Measurements from ENCODE around the gene MAD1L1. TPM values are rescaled to one million over a fixed set of nuclear protein-coding genes. Genes with fewer than 3 reads are reported as not detected.
A peak's percentile ranks its signal among the peaks of the same experiment; 100 is the strongest.

MAD1L1 gene
- total RNA-seq, 1 experiment from 2014 or later = 46.7 TPM

- BruUV-seq (replicated peaks) = no TSS peak
- no peaks in the 10 kb centered on the region for H3K36me3 ChIP-seq (ENCODE audit: insufficient read depth, low read length, poor library complexity, severe bottlenecking)
- no peaks in the 10 kb centered on the region for H3K9me3 ChIP-seq (ENCODE audit: low read depth, low read length, poor library complexity, severe bottlenecking)
- TF ChIP-seq CTCF (conservative IDR thresholded peaks at IDR 0.05; ENCODE audit: low read depth, low read length) = no peak
- TF ChIP-seq EZH2 (IDR thresholded peaks at IDR 0.05; ENCODE audit: borderline replicate concordance, low read depth, low read length, poor library complexity, severe bottlenecking) = no peak
- ChIA-PET POLR2A (ENCODE audit: low non-redundant PET) (no interaction called here), CTCF (no interaction called here)
- H3K4me1 ChIP-seq (ENCODE audit: insufficient read depth, low read length, poor library complexity, severe bottlenecking) = peaks cover 19% of the 10 kb centered on the region
- no peak overlapping the region for H3K27ac ChIP-seq (ENCODE audit: low read depth, low read length, poor library complexity, severe bottlenecking)
- DNase-seq (ENCODE audit: low spot score) = peak; percentile 23
- H3K4me3 ChIP-seq (ENCODE audit: low read depth, low read length, poor library complexity, severe bottlenecking) = no peak overlapping the region
- no peaks in the 10 kb centered on the region for H3K27me3 ChIP-seq (replicated peaks; ENCODE audit: insufficient read depth, low read depth, low read length, poor library complexity)
- intact Hi-C loops (cut with micrococcal nuclease; ENCODE audit: unreplicated experiment) = no loop called here
Observed at GRCh38 chr7:1811850-1812508, 420.8 kb downstream of the MAD1L1 start.

- TF ChIP-seq CTCF (conservative IDR thresholded peaks at IDR 0.05; ENCODE audit: low read depth, low read length) (no peak), EZH2 (IDR thresholded peaks at IDR 0.05; ENCODE audit: borderline replicate concordance, low read depth, low read length, poor library complexity, severe bottlenecking) (no peak)
- no peak overlapping the region for H3K27ac ChIP-seq (ENCODE audit: low read depth, low read length, poor library complexity, severe bottlenecking)
- no TSS peak for BruUV-seq (replicated peaks)
- intact Hi-C loops (cut with micrococcal nuclease; ENCODE audit: unreplicated experiment) = no loop called here
- H3K4me3 ChIP-seq (ENCODE audit: low read depth, low read length, poor library complexity, severe bottlenecking) = no peak overlapping the region
- CTCF ChIA-PET = no interaction called here
- peaks cover 19% of the 10 kb centered on the region for H3K4me1 ChIP-seq (ENCODE audit: insufficient read depth, low read length, poor library complexity, severe bottlenecking)
- POLR2A ChIA-PET (ENCODE audit: low non-redundant PET) = no interaction called here
- no peak for DNase-seq (ENCODE audit: low spot score)
- H3K36me3 ChIP-seq (ENCODE audit: insufficient read depth, low read length, poor library complexity, severe bottlenecking) = no peaks in the 10 kb centered on the region
- H3K27me3 ChIP-seq (replicated peaks; ENCODE audit: insufficient read depth, low read depth, low read length, poor library complexity) = no peaks in the 10 kb centered on the region
- H3K9me3 ChIP-seq (ENCODE audit: low read depth, low read length, poor library complexity, severe bottlenecking) = no peaks in the 10 kb centered on the region
Observed at GRCh38 chr7:1810961-1811849, 421.5 kb downstream of the MAD1L1 start.

- no peak for DNase-seq (ENCODE audit: low spot score)
- POLR2A ChIA-PET (ENCODE audit: low non-redundant PET) = no interaction called here
- no peak overlapping the region for H3K27ac ChIP-seq (ENCODE audit: low read depth, low read length, poor library complexity, severe bottlenecking)
- no peaks in the 10 kb centered on the region for H3K9me3 ChIP-seq (ENCODE audit: low read depth, low read length, poor library complexity, severe bottlenecking)
- H3K4me1 ChIP-seq (ENCODE audit: insufficient read depth, low read length, poor library complexity, severe bottlenecking) = peaks cover 19% of the 10 kb centered on the region
- H3K27me3 ChIP-seq (replicated peaks; ENCODE audit: insufficient read depth, low read depth, low read length, poor library complexity) = no peaks in the 10 kb centered on the region
- CTCF ChIA-PET = no interaction called here
- H3K36me3 ChIP-seq (ENCODE audit: insufficient read depth, low read length, poor library complexity, severe bottlenecking) = no peaks in the 10 kb centered on the region
- no TSS peak for BruUV-seq (replicated peaks)
- intact Hi-C loops (cut with micrococcal nuclease; ENCODE audit: unreplicated experiment) = no loop called here
- no peak overlapping the region for H3K4me3 ChIP-seq (ENCODE audit: low read depth, low read length, poor library complexity, severe bottlenecking)
- TF ChIP-seq EZH2 (IDR thresholded peaks at IDR 0.05; ENCODE audit: borderline replicate concordance, low read depth, low read length, poor library complexity, severe bottlenecking) = no peak
- no peak for TF ChIP-seq CTCF (conservative IDR thresholded peaks at IDR 0.05; ENCODE audit: low read depth, low read length)
Observed at GRCh38 chr7:1810521-1810920, 422.2 kb downstream of the MAD1L1 start.
